Esophagus muscularis mucosa (tissue), 4 donors: ENCODE measurements around the gene DKK1. TPM values are rescaled to one million over a fixed set of nuclear protein-coding genes. Genes with fewer than 3 reads are reported as not detected.

Source experiments
- DNase-seq: peaks from one replicate; pipeline ENCODE4 v3.0.0-alpha.2; 2017; ENCODE audit errors: extremely low spot score
- H3K27ac ChIP-seq, 4 donors: fragments of 200-600 bp; sonication (generic); replicated peaks in 1 of 4; 1 replicate in 3 of 4; 2 replicates in 1 of 4; pipeline ENCODE4 v1.5.1; 2016 to 2019; ENCODE audit warnings: mild to moderate bottlenecking in 1 of 4
- H3K27me3 ChIP-seq, 4 donors: fragments of 200-600 bp; sonication (generic); one replicate each; pipeline versions ENCODE4 v1.5.1 to v1.6.0; 2016 to 2019
- H3K36me3 ChIP-seq, 4 donors: fragments of 200-600 bp; sonication (generic); one replicate each; pipeline ENCODE4 v1.5.1; 2016 to 2019
- H3K4me1 ChIP-seq, 4 donors: fragments of 200-600 bp; sonication (generic); one replicate each; pipeline ENCODE4 v1.5.1; 2016 to 2019
- H3K4me3 ChIP-seq, 4 donors: fragments of 200-600 bp; sonication (generic); 1 replicate in 2 of 4; 2 replicates in 2 of 4; pipeline ENCODE4 v1.5.1; 2016 to 2019; ENCODE audit warnings: mild to moderate bottlenecking in 4 of 4, moderate library complexity in 1 of 4
- H3K9me3 ChIP-seq, 4 donors: fragments of 200-600 bp; sonication (generic); 1 replicate in 3 of 4; 2 replicates in 1 of 4; pipeline ENCODE4 v1.5.1; 2016 to 2019
- EP300 ChIP-seq: sonication (generic); formaldehyde crosslinking; IDR thresholded peaks from one replicate; pipeline ENCODE4 v1.6.1; 2017; ENCODE audit warnings: antibody characterized with exemption
- POLR2A ChIP-seq: fragments of 450-650 bp; IDR thresholded peaks from one replicate; pipeline ENCODE4 v1.6.1; 2017; ENCODE audit warnings: antibody characterized with exemption, moderate library complexity, mild to moderate bottlenecking, low read depth
- POLR2AphosphoS5 ChIP-seq, 2 donors: sonication (generic); formaldehyde crosslinking; IDR thresholded peaks; one replicate each; pipeline ENCODE4 v1.6.1; 2017; ENCODE audit warnings: antibody characterized with exemption in 2 of 2
- WGBS: methylation state at CpG from one replicate; pipeline ENCODE4 v1.1.5; 2018; 5-methylcytosine and 5-hydroxymethylcytosine counted together
- intact Hi-C: fragments of 100-400 bp; cut with DNase I; formaldehyde crosslinking; loops from one replicate; pipeline ENCODE4 v1.15.1; 2023
- total RNA-seq, 4 donors: library from RNA; depleted of rRNA; stranded (reverse); fragments of >200 nt; gene quantifications; one replicate each; pipeline versions ENCODE4 v1.1.0 to v1.2.1, GENCODE V29; 2016
- TF ChIP-seq, protein P1 (sequence below), 3 experiments: fragments of 200-600 bp in 2 of 3; fragments of 450-650 bp in 1 of 3; sonication (generic) in 2 of 3; IDR thresholded peaks; one replicate each; pipeline ENCODE4 v1.5.1; 2017 to 2019; ENCODE audit warnings: antibody characterized with exemption in 3 of 3, mild to moderate bottlenecking in 2 of 3, moderate library complexity in 1 of 3

The DKK1 gene
- total RNA-seq, 4 donors from 2014 or later, result 0.69 to 4.1 (median 2.3) TPM; not detected in 1

- Histone ChIP-seq H3K4me1 (no peaks in the 10 kb centered on the region), H3K4me3 (no peak overlapping the region), H3K27me3 (no peaks in the 10 kb centered on the region), H3K9me3 (no peaks in the 10 kb centered on the region), H3K27ac (no peak overlapping the region), H3K36me3 (peaks cover 0 to 5% (median 2%) of the 10 kb centered on the region in 4 donors)
- intact Hi-C loops, result no loop called here
- 59% methylated on average over 4 of the region's 4 CpGs for WGBS
- DNase-seq, result no peak
- TF ChIP-seq EP300 (no peak), POLR2A (no peak), POLR2AphosphoS5 (IDR thresholded peaks at IDR 0.05) (no peak)
- TF ChIP-seq, protein P1, sequence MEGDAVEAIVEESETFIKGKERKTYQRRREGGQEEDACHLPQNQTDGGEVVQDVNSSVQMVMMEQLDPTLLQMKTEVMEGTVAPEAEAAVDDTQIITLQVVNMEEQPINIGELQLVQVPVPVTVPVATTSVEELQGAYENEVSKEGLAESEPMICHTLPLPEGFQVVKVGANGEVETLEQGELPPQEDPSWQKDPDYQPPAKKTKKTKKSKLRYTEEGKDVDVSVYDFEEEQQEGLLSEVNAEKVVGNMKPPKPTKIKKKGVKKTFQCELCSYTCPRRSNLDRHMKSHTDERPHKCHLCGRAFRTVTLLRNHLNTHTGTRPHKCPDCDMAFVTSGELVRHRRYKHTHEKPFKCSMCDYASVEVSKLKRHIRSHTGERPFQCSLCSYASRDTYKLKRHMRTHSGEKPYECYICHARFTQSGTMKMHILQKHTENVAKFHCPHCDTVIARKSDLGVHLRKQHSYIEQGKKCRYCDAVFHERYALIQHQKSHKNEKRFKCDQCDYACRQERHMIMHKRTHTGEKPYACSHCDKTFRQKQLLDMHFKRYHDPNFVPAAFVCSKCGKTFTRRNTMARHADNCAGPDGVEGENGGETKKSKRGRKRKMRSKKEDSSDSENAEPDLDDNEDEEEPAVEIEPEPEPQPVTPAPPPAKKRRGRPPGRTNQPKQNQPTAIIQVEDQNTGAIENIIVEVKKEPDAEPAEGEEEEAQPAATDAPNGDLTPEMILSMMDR (IDR thresholded peaks at IDR 0.05), result no peak
Measured at GRCh38 chr10:52269233-52269632, 44.8 kb upstream of the DKK1 start.

DNA sequence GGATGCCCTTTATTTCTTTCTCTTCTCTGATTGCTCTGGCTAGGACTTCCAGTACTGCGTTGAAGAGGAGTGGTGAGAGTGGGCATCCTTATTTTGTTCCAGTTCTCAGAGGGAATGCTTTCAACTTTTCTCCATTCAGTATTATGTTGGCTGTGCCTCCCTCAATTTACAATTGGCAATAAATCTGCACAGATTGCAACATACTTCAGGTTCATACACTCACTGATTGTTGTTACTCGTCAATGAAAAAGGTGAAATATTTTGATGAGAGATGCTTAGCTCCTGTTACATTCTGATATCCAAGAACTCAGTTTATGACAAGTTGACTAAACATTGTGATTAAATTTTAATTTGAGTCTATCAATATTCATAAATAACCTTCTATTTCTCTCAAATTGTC, 37.9 kb upstream of the DKK1 start:
- Histone ChIP-seq H3K4me3 (no peak overlapping the region), H3K27me3 (no peaks in the 10 kb centered on the region), H3K4me1 (peaks cover 0 to 8% (median 6%) of the 10 kb centered on the region in 4 donors), H3K27ac (no peak overlapping the region), H3K36me3 (peaks cover 0 to 4% (median 2%) of the 10 kb centered on the region in 4 donors), H3K9me3 (peaks cover 0 to 4% (median 0%) of the 10 kb centered on the region in 4 donors)
- 96% methylated on average over 2 of the region's 2 CpGs for WGBS
- DNase-seq, result no peak
- TF ChIP-seq EP300 (no peak), POLR2A (no peak), POLR2AphosphoS5 (IDR thresholded peaks at IDR 0.05) (no peak)
- TF ChIP-seq, protein P1 (IDR thresholded peaks at IDR 0.05), result no peak
- intact Hi-C loops, result no loop called here

- peaks cover 0 to 10% (median 6%) of the 10 kb centered on the region in 4 donors for H3K4me1 ChIP-seq
- no peak for TF ChIP-seq EP300
- TF ChIP-seq, protein P1 (IDR thresholded peaks at IDR 0.05), result no peak
- TF ChIP-seq POLR2A, result no peak
- TF ChIP-seq POLR2AphosphoS5 (IDR thresholded peaks at IDR 0.05), result no peak
- H3K9me3 ChIP-seq, result peaks cover 0 to 4% (median 0%) of the 10 kb centered on the region in 4 donors
- no peak overlapping the region for H3K27ac ChIP-seq
- H3K4me3 ChIP-seq, result no peak overlapping the region
- DNase-seq, result no peak
- no peaks in the 10 kb centered on the region for H3K27me3 ChIP-seq
- 70% methylated on average over 1 of the region's 1 CpG for WGBS
- intact Hi-C loops, result no loop called here
- peaks cover 0 to under 1% (median under 1%) of the 10 kb centered on the region in 4 donors for H3K36me3 ChIP-seq
Measured at GRCh38 chr10:52276986-52277385, 37.1 kb upstream of the DKK1 start.

DNA sequence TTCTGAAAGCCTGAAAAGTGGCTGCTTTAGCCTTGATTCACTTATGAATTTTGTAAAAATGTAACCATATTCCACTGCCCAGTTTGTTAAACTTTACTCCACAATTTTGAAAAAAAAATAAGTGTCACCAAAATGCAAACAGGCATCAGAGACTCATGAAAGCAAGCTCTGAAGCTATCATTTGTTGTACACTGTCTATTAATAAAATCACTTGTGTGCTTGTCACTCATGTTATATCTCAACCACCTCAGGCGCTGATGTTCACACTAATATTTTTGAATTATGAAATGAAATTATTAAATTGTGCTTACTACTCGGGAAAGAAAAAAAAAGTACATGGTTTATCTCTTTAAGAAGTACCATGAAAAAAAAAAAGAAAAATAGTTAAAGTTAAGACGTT, 34.5 kb upstream of the DKK1 start:
- 48% methylated on average over 3 of the region's 3 CpGs for WGBS
- no peak for DNase-seq
- peaks cover 0 to 4% (median 0%) of the 10 kb centered on the region in 4 donors for H3K9me3 ChIP-seq
- no peak overlapping the region for H3K4me3 ChIP-seq
- TF ChIP-seq POLR2A (no peak), POLR2AphosphoS5 (IDR thresholded peaks at IDR 0.05) (no peak), EP300 (no peak)
- TF ChIP-seq, protein P1 (IDR thresholded peaks at IDR 0.05), result no peak
- peaks cover 0 to 10% (median 6%) of the 10 kb centered on the region in 4 donors for H3K4me1 ChIP-seq
- no peaks in the 10 kb centered on the region for H3K27me3 ChIP-seq
- H3K36me3 ChIP-seq, result peaks cover 0 to 12% (median 0%) of the 10 kb centered on the region in 4 donors
- H3K27ac ChIP-seq, result no peak overlapping the region
- intact Hi-C loops, result no loop called here

GRCh38 chr10:52280051-52280450, 34.0 kb upstream of the DKK1 start:
- 79% methylated on average over 1 of the region's 1 CpG for WGBS
- Histone ChIP-seq H3K9me3 (peaks cover 0 to 4% (median 0%) of the 10 kb centered on the region in 4 donors), H3K4me1 (peaks cover 0 to 10% (median 6%) of the 10 kb centered on the region in 4 donors), H3K27ac (no peak overlapping the region), H3K27me3 (no peaks in the 10 kb centered on the region), H3K4me3 (no peak overlapping the region), H3K36me3 (peaks cover 0 to 12% (median 0%) of the 10 kb centered on the region in 4 donors)
- no peak for TF ChIP-seq EP300
- no peak for TF ChIP-seq POLR2AphosphoS5 (IDR thresholded peaks at IDR 0.05)
- TF ChIP-seq, protein P1 (IDR thresholded peaks at IDR 0.05), result no peak
- TF ChIP-seq POLR2A, result no peak
- no peak for DNase-seq
- intact Hi-C loops, result no loop called here
